Left colon (tissue), 2 donors: ENCODE measurements around the gene PRELP. TPM values are rescaled to one million over a fixed set of nuclear protein-coding genes. Genes with fewer than 3 reads are reported as not detected.
"Not testable (repeated sequence)": the region's sequence is repeated elsewhere in the genome, so short reads cannot be mapped to it uniquely, and the experiment has no call there.

ENCODE experiments used
- ATAC-seq: fragments of 200-7000 bp; cut with Tn5 transposase; one replicate; pipeline ENCODE4 v1.9.1; 2020; ENCODE audit warnings: mild to moderate bottlenecking, moderate library complexity
- DNase-seq, 2 donors: peaks; one replicate each; pipeline ENCODE4 v3.0.0-alpha.2; 2020
- intact Hi-C, 2 donors: fragments of 100-400 bp; cut with DNase I in 1 of 2; cut with micrococcal nuclease in 1 of 2; formaldehyde crosslinking; loops; one replicate each; pipeline versions ENCODE4 v1.11.2 to v1.14.0; 2022; cut with DNase I, micrococcal nuclease
- total RNA-seq, 2 donors: library from RNA; stranded (reverse); fragmentation: NEBNext Ultra II Directional; extraction: Animal tissue kit (Norgen Biotek cat#: 25700); gene quantifications; one replicate each; pipeline ENCODE4 v1.2.1, GENCODE V29; 2021
- donor health status: DM: no; HTN: no; CAD: no.
- donor health status: DM: yes; HTN: yes; CAD: no.

Gene PRELP
- total RNA-seq, 2 donors from 2014 or later: 6.6 to 19.7 TPM

DNA sequence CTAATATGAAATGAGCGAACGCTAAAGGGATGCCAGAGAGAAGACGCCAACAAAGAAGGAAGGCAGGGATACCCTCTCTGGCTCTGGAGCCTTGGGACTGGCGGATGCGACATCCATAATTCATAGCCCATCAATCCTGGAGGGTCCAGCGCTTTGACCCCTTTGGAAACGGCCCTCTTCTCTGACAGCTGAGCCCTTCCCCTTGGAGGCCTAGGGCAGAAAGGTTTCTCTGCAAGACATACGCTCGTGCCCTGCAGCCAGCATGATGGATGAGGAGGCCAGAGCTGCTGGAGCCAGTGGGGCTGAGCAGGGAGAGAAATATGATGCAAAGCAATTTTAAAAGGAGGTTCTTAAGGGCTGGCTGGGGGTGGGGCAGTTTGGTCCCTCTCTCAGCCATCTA is 40.6 kb downstream of the PRELP start:
- DNase-seq (no peak), ATAC-seq (no peak)
- intact Hi-C loops: no loop called here

DNA sequence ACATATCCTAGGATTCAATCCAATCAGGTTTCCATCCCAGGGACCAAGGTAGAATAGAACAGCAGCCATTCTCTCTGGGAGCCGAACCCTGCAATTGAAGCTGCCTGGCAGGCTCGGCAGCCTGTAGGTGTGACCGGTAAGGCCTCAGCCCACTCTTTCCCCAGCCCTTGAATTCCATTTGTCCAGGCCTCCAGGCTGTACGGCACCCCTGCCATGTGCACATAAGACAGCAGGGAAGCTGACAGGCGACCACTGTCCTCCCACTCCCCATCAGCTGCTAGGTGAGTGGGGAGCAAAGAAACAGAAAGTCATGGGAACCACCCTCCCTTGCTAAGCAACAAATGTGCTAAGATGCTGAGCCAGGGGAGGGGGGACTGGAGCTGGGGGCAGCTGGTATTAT is 41.3 kb downstream of the PRELP start:
- intact Hi-C loops: no loop called here
- ATAC-seq: no peak
- no peak for DNase-seq

DNA sequence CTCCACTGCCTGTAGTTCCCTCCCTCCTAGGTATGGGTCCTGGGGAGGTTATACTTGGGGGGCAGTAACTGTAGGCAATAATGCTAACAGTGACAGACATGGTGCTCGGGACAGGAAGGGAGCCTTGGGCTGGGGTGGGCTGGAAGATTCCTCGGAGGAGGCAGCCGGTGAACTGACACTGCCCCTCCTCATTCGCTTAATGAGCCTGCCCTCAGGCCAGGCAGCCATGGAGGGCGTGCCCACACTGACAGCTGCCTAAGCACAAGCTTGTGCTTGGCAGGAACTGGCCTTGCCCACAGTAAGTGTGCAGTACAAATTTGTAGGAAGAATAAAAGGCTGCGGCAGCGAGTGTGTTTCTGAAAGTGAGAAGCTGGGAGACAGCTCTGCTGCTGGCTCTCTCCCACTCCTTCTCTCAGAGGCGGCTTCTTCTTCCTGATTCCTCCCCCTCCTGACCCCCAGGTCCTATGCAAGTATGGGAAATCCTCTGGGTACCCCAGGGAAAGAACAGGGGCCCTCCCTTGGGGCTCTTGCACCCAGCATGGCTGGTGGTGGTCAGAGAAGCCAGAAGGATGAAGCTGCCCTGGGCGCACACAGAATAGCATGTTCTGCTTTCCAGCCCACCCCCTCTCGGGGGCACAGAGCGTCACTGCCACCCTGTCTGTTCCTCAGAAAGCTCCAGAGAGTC is 42.0 kb downstream of the PRELP start:
- DNase-seq (no peak), ATAC-seq (no peak)
- intact Hi-C loops: no loop called here

DNA sequence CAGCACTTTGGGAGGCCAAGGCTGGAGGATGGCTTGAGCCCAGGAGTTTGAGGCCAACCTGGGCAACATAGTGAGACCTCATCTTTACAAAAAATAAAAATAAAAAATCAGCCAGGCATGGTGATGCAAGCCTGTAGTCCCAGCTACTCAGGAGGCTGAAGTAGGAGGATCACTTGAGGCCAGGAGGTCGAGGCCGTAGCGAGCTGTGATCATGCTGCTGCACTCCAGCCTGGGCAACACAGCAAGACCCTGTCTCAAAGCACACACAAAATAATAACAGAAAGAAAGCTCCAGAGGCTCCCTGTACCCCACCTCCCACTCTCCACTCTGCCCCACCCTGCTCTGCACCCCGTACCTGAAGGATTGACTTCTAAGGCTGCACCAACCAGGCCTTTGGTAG is 42.5 kb downstream of the PRELP start:
- intact Hi-C loops, ATAC-seq, DNase-seq: not testable (repeated sequence)

DNA sequence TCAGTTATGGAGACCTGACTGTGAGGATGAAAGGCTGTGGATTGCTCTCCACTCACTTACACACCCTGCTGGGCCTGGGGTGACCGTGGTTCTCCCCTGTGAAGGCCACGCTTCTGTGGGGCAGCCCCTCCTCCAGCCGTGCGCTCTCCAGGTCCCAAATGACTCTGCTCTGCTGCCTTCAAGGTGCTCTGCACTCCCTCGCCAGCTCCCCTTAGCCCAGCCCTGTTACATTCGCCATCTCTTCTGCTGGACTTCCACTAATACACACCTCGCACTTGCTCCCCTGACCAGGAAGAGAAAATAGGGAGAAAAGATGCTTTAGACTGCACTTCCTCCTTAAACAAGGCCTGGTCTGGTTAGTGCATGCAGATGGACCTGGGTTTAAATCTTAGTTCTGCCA is 42.9 kb downstream of the PRELP start:
- intact Hi-C loops: no loop called here
- ATAC-seq: no peak
- DNase-seq: no peak

GRCh38 chr1:203519053-203519840 is 43.6 kb downstream of the PRELP start:
- DNase-seq (no peak), ATAC-seq (peak; percentile 51)
- intact Hi-C loops: no loop called here

DNA sequence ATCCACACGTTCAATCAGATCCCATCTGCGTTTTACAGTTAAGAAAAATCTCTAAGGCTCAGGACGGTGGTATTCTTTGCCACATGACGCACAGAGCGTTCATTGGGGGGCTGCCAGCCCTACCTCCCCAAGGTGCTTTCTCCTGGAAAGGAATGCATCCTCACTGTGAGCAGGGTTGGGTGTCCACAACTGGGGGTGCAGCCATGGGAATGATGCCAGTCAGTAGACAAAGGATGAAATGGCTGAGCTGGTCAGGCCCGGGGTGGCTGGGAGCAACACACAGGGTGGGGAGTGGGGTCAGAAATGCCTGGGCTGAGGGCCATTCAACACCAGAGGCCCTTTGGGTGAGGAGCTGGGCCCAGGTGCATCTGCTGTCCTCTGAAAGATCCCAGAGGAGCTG is 44.3 kb downstream of the PRELP start:
- intact Hi-C loops: no loop called here
- no peak for DNase-seq
- ATAC-seq: no peak

GRCh38 chr1:203520315-203520714 is 44.7 kb downstream of the PRELP start:
- no peak for ATAC-seq
- intact Hi-C loops: no loop called here
- DNase-seq: no peak

DNA sequence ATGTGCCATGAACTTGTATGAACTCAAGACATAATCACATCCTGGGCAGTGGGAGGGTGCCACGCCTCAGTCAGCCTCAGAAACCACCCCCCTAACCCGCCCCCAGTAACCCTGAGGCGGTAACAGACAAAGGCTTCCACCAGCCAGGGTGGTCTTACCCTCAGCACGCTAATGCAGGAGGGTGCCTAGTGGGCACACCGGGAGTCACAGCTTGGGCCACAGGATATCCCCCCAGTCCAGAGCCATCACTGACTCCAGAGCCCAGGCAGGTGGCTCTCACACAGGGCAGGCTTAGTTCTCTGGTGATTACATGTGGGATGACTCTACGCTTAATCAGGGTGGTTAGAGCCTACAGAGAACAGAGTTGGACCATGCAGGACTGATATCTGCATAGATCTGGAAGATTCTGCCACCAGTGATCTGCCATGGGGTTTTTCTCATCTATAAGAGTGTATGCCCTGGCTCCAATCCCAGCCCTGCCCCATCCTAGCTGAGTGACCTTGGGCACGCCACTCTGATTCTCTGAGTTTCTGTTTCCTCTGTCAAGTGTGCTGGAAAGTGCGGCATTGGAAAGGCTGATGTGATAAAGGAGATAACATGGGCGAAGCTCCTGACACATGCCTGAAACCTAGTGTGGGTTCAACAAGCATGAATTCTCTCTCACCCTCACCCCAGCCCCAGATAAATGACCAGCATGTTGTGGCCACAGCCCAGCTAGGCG is 45.6 kb downstream of the PRELP start:
- DNase-seq (peak in 1 of 2 donors; percentile 21), ATAC-seq (peak; percentile 68)
- intact Hi-C loops: no loop called here

GRCh38 chr1:203521812-203522211 is 46.2 kb downstream of the PRELP start:
- DNase-seq (no peak), ATAC-seq (no peak)
- intact Hi-C loops: no loop called here

- DNase-seq (no peak), ATAC-seq (no peak)
- intact Hi-C loops: no loop called here
These were observed 46.6 kb downstream of the PRELP start for GRCh38 chr1:203522237-203522636.

GRCh38 chr1:203523667-203524066 is 48.1 kb downstream of the PRELP start:
- DNase-seq (no peak), ATAC-seq (no peak)

GRCh38 chr1:203524152-203524551 is 48.5 kb downstream of the PRELP start:
- ATAC-seq (no peak), DNase-seq (no peak)
- intact Hi-C loops: no loop called here

More at GRCh38 chr1:203523667-203524066, 48.1 kb downstream of the PRELP start:
- intact Hi-C loops: no loop called here

- no peak for DNase-seq
- intact Hi-C loops: no loop called here
These were observed 49.2 kb downstream of the PRELP start for GRCh38 chr1:203524824-203525223.

GRCh38 chr1:203525685-203526084 is 50.1 kb downstream of the PRELP start:
- no peak for DNase-seq
- ATAC-seq: no peak
- intact Hi-C loops: no loop called here

More at GRCh38 chr1:203524824-203525223, 49.2 kb downstream of the PRELP start:
- ATAC-seq: no peak

DNA sequence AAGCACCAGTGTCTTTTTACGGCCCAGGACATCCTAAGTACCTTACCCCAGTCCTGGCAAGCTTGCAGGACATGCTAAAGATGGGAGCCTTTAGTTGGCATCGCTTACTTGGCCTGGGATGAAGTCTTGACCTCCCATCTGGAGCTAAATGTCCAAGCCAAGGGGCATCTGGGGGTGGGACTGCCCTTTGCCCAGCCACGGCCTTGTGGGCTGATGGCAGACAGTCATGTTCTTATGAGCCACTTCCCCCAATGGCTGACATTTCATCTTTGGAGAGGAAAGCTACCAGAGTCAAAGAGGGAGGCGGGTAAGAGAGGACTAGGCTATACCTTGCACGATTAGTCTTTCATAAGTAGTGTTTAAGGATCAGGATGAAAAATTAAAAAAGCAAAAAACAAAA is 50.5 kb downstream of the PRELP start:
- DNase-seq: no peak
- intact Hi-C loops: no loop called here
- ATAC-seq: no peak

- intact Hi-C loops: no loop called here
- ATAC-seq: no peak
- no peak for DNase-seq
These were observed 51.0 kb downstream of the PRELP start for GRCh38 chr1:203526572-203526971.

DNA sequence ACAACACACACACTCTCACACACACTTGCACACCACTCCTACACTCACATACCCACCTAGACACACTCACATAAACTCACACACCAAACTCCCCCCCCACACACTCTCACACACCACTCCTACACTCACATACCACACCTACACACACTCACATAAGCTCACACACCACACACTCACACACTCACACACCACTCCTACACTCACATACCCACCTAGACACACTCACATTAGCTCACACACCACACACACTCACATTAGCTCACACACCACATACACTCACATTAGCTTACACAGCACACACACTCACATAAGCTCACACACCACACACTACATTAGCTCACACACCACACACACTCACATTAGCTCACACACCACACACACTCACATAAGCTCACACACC is 51.4 kb downstream of the PRELP start:
- intact Hi-C loops: no loop called here
- DNase-seq (no peak), ATAC-seq (no peak)

DNA sequence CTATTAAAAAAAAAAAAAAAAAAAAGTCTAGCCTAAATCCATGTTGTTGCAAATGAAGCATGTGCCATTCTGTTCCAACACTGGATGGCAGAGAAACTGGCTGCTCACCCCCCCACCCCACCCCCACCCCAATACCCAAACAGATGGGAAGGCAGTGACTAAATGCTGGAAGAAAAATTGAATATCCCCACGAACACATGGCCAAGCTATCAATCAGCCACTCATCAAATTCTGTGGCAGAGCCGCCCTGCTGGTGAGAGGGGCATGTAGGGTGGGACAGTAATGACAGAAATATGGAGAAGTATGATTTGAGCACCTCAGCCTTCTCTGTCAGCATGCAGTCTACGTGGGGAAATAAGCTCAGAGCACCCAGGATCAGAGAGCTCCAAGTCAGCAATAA is 52.5 kb downstream of the PRELP start:
- intact Hi-C loops: no loop called here
- ATAC-seq: no peak
- DNase-seq: no peak
